Endothelial cell of umbilical vein (primary cell): Measurements from ENCODE around the gene VSIG10. TPM values are rescaled to one million over a fixed set of nuclear protein-coding genes. Genes with fewer than 3 reads are reported as not detected.
A peak's percentile ranks its signal among the peaks of the same experiment; 100 is the strongest.

ENCODE experiments used
- BruUV-seq: library from RNA; stranded (reverse); fragments of 400-500 nt; replicated peaks from 2 replicates; lab custom pipeline; 2021; lab: Mats Ljungman, UMichigan
- CTCF ChIA-PET: fragments of 300-600, 350-600 bp; sonication (Branson Sonifier 250); formaldehyde crosslinking; loops from one replicate; lab custom pipeline; 2021; ENCODE audit warnings: antibody characterized with exemption, inconsistent platforms; lab: Charles Lee
- POLR2A ChIA-PET: fragments of 300-600, 350-600 bp; sonication (Branson Sonifier 250); formaldehyde crosslinking; loops from one replicate; lab custom pipeline; 2021; ENCODE audit warnings: antibody characterized with exemption, inconsistent platforms; lab: Charles Lee
- DNase-seq: peaks from one replicate; pipeline ENCODE4 v3.0.0-alpha.2; 2011; ENCODE audit warnings: low read depth, low spot score
- FAIRE-seq: peaks from 2 replicates; lab custom pipeline; 2011; peaks lifted over from hg19 to GRCh38; lab: Jason Lieb, UNC
- H2AFZ ChIP-seq: 2 replicates; pipeline ENCODE4 v1.6.0; 2012; ENCODE audit warnings: low read depth, low read length, control low read depth, inconsistent platforms
- H3K27ac ChIP-seq: 2 replicates; pipeline ENCODE4 v1.5.1; 2011; ENCODE audit warnings: low read depth, mild to moderate bottlenecking, control low read depth, low read length, moderate library complexity; ENCODE audit not compliant: insufficient read depth
- H3K27me3 ChIP-seq, 2 experiments: 2 replicates each; pipeline versions ENCODE4 v1.6.0 to v1.6.1; 2011; ENCODE audit warnings: low read length in 2 of 2, mixed read lengths in 1 of 2; ENCODE audit not compliant: control insufficient read depth in 2 of 2, insufficient read depth in 2 of 2
- H3K36me3 ChIP-seq, 2 experiments: 2 replicates in 1 of 2; 3 replicates in 1 of 2; pipeline ENCODE4 v1.5.1; 2011; ENCODE audit warnings: low read length in 2 of 2, mild to moderate bottlenecking in 1 of 2, moderate library complexity in 1 of 2; ENCODE audit not compliant: control insufficient read depth in 2 of 2, insufficient read depth in 2 of 2; ENCODE audit errors: extremely low read depth in 1 of 2
- H3K4me1 ChIP-seq: 3 replicates; pipeline ENCODE4 v1.5.1; 2011; ENCODE audit warnings: mild to moderate bottlenecking, low read length; ENCODE audit not compliant: control insufficient read depth, insufficient read depth; ENCODE audit errors: extremely low read depth
- H3K4me2 ChIP-seq: 2 replicates; pipeline ENCODE4 v1.6.1; 2011; ENCODE audit warnings: low read length, control low read depth, mixed read lengths; ENCODE audit not compliant: insufficient read depth
- H3K4me3 ChIP-seq, 3 experiments: fragments of 200-600 bp in 1 of 3; sonication (generic), shearing (Covaris generic) in 1 of 3; replicated peaks in 1 of 3; 2 replicates each; pipeline ENCODE4 v1.5.1; 2011 to 2016; ENCODE audit warnings: control low read depth in 3 of 3, low read length in 3 of 3, mild to moderate bottlenecking in 2 of 3, inconsistent platforms in 1 of 3, low read depth in 1 of 3, moderate library complexity in 1 of 3; ENCODE audit not compliant: insufficient read depth in 1 of 3
- H3K79me2 ChIP-seq: 2 replicates; pipeline ENCODE4 v1.6.0; 2012; ENCODE audit warnings: low read length, inconsistent platforms; ENCODE audit not compliant: control insufficient read depth, insufficient read depth
- H3K9ac ChIP-seq: replicated peaks from 2 replicates; pipeline ENCODE3; 2011; ENCODE audit warnings: low read length, control low read depth; ENCODE audit not compliant: insufficient read depth; ENCODE audit errors: extremely low read depth
- H3K9me1 ChIP-seq: replicated peaks from 3 replicates; pipeline ENCODE4 v1.6.0; 2011; ENCODE audit warnings: mild to moderate bottlenecking, low read length; ENCODE audit not compliant: control insufficient read depth, insufficient read depth; ENCODE audit errors: extremely low read depth
- H3K9me3 ChIP-seq: replicated peaks from 2 replicates; pipeline ENCODE4 v1.5.1; 2012; ENCODE audit warnings: low read length, inconsistent platforms; ENCODE audit not compliant: control insufficient read depth, insufficient read depth
- H4K20me1 ChIP-seq: replicated peaks from 2 replicates; pipeline ENCODE3; 2011; ENCODE audit warnings: mild to moderate bottlenecking, low read length; ENCODE audit not compliant: control insufficient read depth, insufficient read depth; ENCODE audit errors: extremely low read depth
- CTCF ChIP-seq, 2 donors: IDR thresholded peaks; 1 replicate in 1 of 2; 2 replicates in 1 of 2; pipeline ENCODE4 v1.5.1; 2011; ENCODE audit warnings: low read length in 2 of 2, mild to moderate bottlenecking in 2 of 2, moderate library complexity in 2 of 2, control low read depth in 1 of 2, inconsistent platforms in 1 of 2, low read depth in 1 of 2; ENCODE audit not compliant: insufficient read depth in 1 of 2; ENCODE audit errors: extremely low read depth in 1 of 2
- FOS ChIP-seq: IDR thresholded peaks from 2 replicates; pipeline ENCODE4 v1.6.1; 2011; ENCODE audit warnings: mild to moderate bottlenecking, low read length, moderate library complexity, borderline replicate concordance; ENCODE audit not compliant: insufficient read depth
- GATA2 ChIP-seq: IDR thresholded peaks from 2 replicates; pipeline ENCODE4 v1.7.0; 2011; ENCODE audit warnings: low read depth, mild to moderate bottlenecking, moderate library complexity, mixed read lengths, low read length; ENCODE audit not compliant: insufficient read length, insufficient read depth
- JUN ChIP-seq: IDR thresholded peaks from 2 replicates; pipeline ENCODE4 v1.6.1; 2011; ENCODE audit warnings: borderline replicate concordance, low read depth; ENCODE audit not compliant: insufficient read length, insufficient read depth
- MAX ChIP-seq: IDR thresholded peaks from 2 replicates; pipeline ENCODE4 v1.6.1; 2011; ENCODE audit not compliant: insufficient read depth, insufficient read length
- MYC ChIP-seq: IDR thresholded peaks from one replicate; pipeline ENCODE4 v1.6.1; 2011; ENCODE audit warnings: mild to moderate bottlenecking, low read depth, low read length
- POLR2A ChIP-seq: IDR thresholded peaks from 2 replicates; pipeline ENCODE4 v1.6.1; 2012; ENCODE audit warnings: low read depth, mild to moderate bottlenecking, control low read depth, low read length
- dilution Hi-C: fragments of 300-500 bp; cut with MboI; formaldehyde crosslinking; loops from one replicate; pipeline ENCODE4 v1.15.0; 2019; ENCODE audit warnings: low sequenced_read_pairs; ENCODE audit not compliant: extremely low pct_ligation_motif_present
- intact Hi-C: fragments of 100-400 bp; cut with micrococcal nuclease; formaldehyde crosslinking; loops from one replicate; pipeline ENCODE4 v1.10.0; 2022
- polyA plus RNA-seq, 4 experiments: library from polyadenylated mRNA; depleted of rRNA in 3 of 4; stranded (reverse) in 3 of 4; unstranded in 1 of 4; fragments of >200 nt; gene quantifications; 2 replicates each; pipeline versions ENCODE4 v1.2.1 to v1.2.3, GENCODE V29; 2011 to 2012; ENCODE audit warnings: missing spikeins in 1 of 4
- total RNA-seq: library from RNA; stranded (reverse); gene quantifications from 2 replicates; pipeline ENCODE4 v1.2.3, GENCODE V29; 2021

VSIG10 gene
- total and polyA plus RNA-seq, 2 donors (not counting 3 experiments of a cell fraction or from before 2014, with no cell fraction given), result 16.3 to 38.4 TPM

GRCh38 chr12:118033902-118034301 is 69.9 kb downstream of the VSIG10 start:
- Histone ChIP-seq H4K20me1 (peaks cover 2% of the 10 kb centered on the region), H3K9me3 (no peaks in the 10 kb centered on the region), H3K36me3 (peaks cover 21 to 32% of the 10 kb centered on the region in 2 experiments), H3K9me1 (no peaks in the 10 kb centered on the region), H3K27ac (peak overlapping the region; percentile 56), H3K27me3 (no peaks in the 10 kb centered on the region), H3K9ac (no peak overlapping the region), H3K4me2 (peak overlapping the region; percentile 28), H3K4me3 (no peak overlapping the region), H3K4me1 (peaks cover 12% of the 10 kb centered on the region), H3K79me2 (no peaks in the 10 kb centered on the region), H2AFZ (no peak overlapping the region)
- intact Hi-C loops (loop anchor here (2.0 kb wide), 2 partner anchors 17 to 19 kb away; partner anchors contain the start of gene RFC5), dilution Hi-C loops (no loop called here)
- FAIRE-seq, result no peak
- no TSS peak for BruUV-seq
- peak; percentile 8 for DNase-seq
- ChIA-PET POLR2A (no interaction called here), CTCF (interaction anchor here (0.9 to 3.6 kb wide), 3 partner anchors 28 to 159 kb away, joined by 3 to 50 read pairs (median 3); no protein-coding TSS in a partner anchor)
- TF ChIP-seq JUN, result no peak
- no peak for TF ChIP-seq POLR2A
- no peak for TF ChIP-seq GATA2
- no peak for TF ChIP-seq MAX
- no peak for TF ChIP-seq FOS
- no peak for TF ChIP-seq MYC
- no peak for TF ChIP-seq CTCF (IDR thresholded peaks at IDR 0.05; ENCODE audit: extremely low read depth in 1 of 2, insufficient read depth in 1 of 2, low read depth in 1 of 2, low read length in 2 of 2)
